ENCODE measurements around the gene IPO5.

- no peak for TF ChIP-seq CTCF (IDR thresholded peaks at IDR 0.05; ENCODE audit: insufficient read depth, low read length, poor library complexity, severe bottlenecking)
- no peak for TF ChIP-seq EZH2phosphoT487 (conservative IDR thresholded peaks at IDR 0.05; ENCODE audit: low read length)
Observed at GRCh38 chr13:98048265-98048664, 94.8 kb downstream of the IPO5 start.
